Ammon's horn (tissue), 1 donor: ENCODE data around the gene MRPS18A.

Experiments
- DNase-seq: peaks from one replicate; pipeline ENCODE4 v3.0.0-alpha.2; 2016; ENCODE audit warnings: low spot score

The MRPS18A gene

DNA sequence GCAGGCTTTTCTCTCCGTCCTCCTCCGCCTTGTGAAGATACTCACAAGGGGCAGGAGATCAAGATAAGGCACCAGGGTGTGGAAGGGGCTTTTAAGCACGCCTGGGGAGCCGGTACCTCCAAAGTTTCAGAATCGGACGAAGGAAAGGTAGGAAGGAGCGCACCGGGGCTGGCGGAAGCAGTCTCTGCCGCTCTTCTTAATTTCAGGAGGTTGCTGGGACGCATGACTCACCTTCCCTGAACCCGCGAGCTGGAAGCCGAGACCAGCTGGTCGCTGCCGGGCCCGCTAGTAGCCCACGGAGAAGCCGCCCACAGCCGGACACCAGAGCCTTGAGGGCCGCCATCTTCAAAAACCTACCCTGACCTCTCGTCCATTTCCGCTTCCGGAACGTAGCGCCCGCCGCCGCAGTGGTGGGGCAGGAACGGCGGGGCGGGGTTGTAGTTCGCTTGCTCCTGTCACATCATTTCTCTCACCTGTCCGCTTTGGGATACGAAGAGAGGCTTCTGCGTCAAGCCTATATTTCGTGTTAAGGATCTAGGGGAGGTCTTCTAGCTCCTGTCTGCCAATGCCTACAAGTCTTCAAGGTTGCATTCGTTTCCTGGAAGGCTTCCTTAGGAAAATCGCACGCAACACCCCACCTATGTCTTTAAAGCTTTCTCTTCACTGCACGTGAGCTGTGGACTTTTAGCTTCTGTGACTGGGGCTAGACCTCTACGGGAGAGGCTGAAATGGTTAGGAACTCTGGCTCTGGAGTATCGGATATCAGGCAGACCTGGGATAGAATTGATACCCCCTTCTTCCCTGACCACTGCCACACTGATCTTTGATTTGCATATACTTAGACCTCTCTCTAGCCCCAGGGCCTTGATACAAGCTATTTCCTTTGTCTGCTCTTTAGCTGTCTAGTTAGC lies at the start of gene MRPS18A:
TSS of gene MRPS18A (minus strand) at position 355 of the 911 bp plus-strand sequence. CDS start at position 343, 12 bp downstream.
- DNase-seq = peak; percentile 87

- DNase-seq = no peak
Observed at GRCh38 chr6:43736844-43737243, 49.3 kb upstream of the MRPS18A start.

DNA sequence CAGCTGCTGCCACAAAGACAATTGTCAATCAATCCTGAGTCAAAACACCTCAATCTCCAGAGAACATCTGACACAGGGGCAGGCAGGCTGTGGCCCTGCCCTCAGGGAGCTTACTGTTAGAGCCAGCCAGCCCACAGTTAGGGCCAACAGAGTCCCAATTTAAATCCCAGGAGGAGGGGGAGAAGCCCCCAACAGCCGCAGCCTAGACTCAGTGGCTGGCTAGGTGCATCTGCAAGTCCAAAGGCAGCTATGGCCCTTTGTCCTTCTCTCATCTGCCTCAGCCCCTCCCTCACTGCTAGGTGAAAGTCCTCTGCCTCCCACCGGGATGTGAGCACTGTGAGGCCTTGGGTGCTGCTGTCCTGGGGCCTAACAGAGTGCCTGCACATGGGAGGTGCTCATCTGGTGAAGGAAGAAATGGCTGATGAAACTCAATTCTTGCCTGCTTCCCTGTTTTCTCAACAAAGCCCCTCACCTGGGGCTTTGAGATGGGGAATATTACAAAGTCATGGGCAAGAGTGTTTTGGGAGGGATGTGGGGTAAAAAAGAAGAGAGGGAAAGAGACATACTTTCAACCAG lies 48.7 kb upstream of the MRPS18A start:
- DNase-seq = no peak

DNA sequence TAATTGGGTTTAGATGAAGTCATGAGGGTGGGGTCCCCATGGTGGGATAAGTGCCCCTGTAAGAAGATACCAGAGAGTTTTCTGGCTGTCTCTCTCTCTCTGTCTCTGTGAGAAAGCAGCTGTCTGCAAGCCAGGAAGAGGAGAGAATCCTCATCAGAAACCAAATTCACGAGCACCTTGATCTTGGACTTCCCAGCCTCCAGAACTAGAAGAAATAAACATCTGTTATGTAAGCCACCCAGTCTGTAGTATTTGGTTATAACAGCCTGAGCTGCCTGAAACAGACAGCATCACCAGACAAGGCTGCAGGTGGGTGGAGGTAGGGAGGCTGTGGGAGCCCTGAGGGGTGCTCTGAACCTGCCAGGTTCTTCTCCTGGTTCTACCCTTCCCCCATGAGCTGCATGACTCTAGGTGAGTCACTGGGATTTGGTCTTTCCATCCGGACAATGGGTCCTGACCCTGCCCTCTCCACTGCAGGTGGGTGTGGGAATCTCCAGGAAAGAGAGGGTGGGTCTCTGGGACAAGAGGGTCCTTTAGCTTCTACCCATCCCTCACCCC lies 48.1 kb upstream of the MRPS18A start:
- no peak for DNase-seq

DNA sequence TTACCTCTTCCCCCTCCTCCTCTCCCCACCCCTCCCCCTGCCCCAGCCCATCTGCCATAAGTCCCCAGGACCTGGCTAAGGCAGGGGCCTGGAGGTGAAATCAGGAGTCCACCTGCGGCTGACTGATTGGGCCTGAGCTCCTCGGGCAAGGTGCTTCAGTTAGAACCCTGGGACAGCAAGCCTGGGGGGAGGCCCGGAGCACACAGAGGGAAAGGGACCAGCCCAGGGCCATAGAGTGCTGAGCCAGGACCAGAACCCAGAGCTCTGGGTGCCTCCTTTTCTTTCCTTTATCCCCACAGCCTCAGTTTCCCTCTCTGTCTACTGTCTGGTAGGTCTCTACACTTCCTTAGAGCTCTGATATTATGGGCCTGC lies 46.7 kb upstream of the MRPS18A start:
- DNase-seq = no peak

DNA sequence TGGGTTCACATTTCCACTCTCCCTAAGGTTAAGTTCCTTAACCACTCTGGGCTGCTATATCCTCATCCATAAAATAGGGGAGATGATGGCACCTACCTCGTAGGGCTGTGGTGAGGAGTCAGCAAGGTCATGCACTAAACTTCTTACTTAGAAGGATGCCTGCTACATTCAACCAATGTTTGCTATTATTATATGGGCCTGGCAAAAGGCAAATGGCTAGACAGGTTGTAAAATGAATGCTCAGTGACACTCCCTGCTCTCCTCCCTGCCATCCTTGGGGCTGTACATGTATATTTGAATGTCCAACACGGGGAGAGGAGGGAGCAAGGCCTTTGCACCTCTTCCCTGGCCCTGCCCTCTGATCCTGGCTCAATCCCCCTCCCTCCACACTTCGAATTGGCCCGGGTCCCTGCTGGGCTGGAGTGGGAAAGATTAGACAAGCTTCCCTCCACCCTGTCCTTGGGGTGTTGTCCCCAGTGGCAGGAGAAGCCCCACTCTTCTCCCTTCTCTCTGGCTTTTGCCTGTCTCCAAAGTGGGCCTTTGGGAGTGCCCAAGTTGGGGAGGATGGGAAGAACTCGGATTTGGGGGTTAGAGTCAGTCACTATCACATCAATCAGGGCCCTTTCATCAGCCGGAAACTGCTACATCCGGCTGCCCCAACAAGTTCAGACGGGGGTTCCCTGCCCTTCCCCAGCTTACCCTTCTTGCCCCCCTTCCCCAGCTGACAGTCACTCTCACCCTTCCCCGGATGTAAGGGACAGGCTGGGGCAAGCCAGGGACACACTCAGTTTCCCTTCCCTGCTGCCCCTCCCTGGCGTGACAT lies 46.1 kb upstream of the MRPS18A start:
- DNase-seq = no peak

DNA sequence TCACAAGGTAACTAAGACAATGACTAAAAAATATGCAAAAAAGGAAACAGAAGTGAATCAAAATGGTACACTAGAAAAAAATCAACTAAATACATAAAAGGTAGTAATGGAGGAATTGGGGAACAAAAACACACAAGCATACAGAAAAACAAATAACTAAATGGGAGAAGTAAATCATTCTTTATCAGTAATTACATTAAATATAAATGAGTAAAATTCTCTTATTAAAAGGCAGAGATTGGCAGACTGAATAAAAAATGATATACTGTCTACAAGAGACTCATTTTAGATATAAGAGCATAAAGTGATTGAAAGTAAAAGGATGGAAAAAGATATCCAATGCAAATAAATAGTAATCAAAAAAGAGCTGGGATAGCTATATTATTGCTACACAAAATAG lies 43.0 kb upstream of the MRPS18A start:
- no peak for DNase-seq

- no peak for DNase-seq
Observed at GRCh38 chr6:43729537-43729936, 41.9 kb upstream of the MRPS18A start.

DNA sequence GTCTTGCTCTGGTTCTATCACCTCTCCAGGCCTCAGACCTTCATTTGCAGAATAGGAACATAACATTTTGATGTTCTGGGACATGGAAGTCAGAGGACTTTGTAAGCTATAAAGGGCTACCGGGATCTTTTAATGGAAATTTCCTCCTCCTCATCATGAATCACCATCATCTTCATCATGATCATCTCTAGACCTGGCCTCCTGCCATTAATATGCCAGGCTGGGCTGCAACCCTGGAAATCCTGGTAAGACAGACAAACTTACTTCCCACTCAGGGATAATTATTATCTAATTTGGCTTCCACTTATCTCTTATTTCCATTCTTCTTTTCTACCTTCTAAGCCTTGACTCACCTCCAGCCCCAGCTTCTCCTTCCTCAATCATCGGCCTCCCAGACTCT lies 41.0 kb upstream of the MRPS18A start:
- no peak for DNase-seq

GRCh38 chr6:43727634-43728033 lies 40.0 kb upstream of the MRPS18A start:
- no peak for DNase-seq

DNA sequence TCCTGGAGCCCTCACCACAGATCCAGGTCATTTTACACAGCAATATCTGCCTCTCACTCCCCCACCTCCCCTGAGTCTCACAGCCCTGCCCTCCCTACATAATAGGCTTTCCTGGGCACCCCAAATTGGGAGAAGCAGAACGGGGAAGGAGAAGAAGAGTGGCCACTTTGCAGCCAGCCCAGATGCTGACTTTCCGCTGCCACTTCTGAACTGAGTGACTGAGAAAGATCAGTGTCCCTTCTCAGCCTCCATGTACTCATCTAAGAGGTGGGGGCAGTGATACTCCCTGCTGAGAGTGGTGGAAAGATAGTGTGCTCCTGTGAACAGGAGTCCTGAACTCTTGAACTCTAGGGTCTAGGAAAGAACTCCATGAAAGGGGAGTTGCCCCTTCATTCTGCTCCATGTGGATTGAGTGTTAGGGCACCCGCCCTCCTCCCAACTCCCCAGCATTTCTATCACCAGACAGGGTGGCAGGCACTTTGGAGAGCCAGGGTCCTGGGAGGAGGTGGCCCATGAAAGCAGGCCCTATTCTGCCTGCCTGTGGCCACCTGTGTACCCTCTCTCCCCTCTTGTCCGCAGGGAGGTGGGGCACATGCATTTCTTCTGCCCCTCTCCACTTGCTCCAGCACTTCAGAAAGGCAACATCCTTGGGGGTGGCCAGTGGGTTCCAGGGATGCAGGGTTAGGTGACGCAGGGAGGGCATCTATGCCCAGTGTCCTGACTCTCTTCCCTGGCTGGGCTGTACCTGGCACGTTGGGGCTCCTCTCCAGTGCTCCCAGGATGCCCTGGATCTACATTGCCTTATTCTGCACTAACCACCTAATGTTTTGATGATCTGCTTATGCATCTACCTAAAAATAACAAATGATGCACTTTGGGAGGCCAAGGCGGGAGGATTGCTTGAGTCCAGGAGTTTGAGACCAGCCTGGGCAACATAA lies 38.3 kb upstream of the MRPS18A start:
- no peak for DNase-seq

- DNase-seq = peak; percentile 11
Observed at GRCh38 chr6:43724914-43725642, 37.5 kb upstream of the MRPS18A start.

GRCh38 chr6:43724354-43724753 lies 36.8 kb upstream of the MRPS18A start:
- DNase-seq = no peak

GRCh38 chr6:43723737-43724295 lies 36.2 kb upstream of the MRPS18A start:
- DNase-seq = peak; percentile 34

DNA sequence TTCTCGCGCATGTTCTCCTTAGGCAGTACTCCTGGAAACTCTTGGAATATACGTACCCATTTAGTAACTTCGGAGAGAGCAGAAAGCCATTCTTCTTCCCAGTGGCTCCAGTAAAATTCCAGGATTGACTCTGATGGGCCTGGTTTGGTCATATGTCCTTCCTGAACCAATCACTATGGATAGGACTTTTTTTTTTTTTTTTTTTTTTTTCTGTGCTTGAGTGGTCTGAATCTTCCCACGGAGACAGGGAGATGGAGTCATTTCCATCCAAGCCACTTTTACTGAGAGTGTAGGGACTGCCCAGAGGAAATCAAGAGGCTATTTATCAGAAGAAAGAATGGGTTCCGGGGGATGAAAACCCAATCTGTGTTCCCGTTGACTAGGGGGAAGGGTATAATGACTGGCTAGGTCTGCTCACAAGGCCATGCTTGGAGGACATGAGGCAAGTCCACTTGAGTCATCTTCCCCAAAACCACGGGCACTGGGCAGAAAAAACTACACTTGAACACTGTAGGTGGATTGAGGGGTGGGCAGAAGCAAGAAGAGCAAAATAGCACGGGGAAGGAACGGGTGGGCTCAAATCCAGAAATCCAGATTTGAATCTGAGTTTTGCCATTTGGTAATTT lies 35.4 kb upstream of the MRPS18A start:
- DNase-seq = no peak

- no peak for DNase-seq
Observed at GRCh38 chr6:43720999-43721398, 33.4 kb upstream of the MRPS18A start.

DNA sequence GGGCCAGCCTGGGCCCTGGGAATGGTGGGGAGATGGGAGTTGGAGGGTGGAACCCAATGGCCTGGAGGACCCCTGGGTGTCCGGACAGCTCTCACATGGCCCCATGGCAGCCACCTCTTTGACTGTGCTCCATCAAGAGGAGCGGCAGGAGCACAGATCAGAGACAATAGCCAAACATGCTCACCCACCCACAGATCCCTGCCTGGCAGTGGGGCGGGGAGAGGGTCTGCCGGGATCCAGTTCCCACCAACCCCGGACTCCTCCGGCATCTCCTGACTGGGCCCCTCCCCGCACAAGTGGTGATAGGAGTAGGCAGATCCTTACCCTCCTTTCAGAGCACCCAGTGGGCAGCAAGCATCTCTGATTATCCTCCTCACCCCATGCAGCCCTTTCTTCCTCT lies 31.9 kb upstream of the MRPS18A start:
- no peak for DNase-seq

GRCh38 chr6:43718387-43719105 lies 31.0 kb upstream of the MRPS18A start:
- no peak for DNase-seq

DNA sequence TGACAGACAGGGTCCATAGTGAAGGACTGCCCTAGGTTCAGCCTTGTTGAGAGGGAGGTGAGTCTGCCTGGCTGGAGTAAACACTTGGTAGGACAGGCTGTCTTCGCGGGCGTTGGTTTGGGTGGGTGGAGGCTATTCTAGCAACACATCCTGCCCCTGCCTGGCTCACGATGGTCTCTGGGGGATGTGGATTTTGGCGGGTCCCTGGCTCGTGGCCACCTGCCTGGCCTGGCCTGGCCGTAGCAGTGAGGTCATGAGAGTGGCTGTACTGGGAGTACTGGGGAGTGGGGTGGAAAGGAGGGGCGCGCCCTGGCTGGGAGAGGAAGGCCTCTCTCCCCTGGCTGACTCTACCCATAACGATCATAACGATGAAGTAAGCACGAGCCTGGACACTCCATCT lies 30.2 kb upstream of the MRPS18A start:
- DNase-seq = no peak
